CD14-positive monocyte (primary cell): Measurements from ENCODE around the gene HIVEP3. TPM values are rescaled to one million over a fixed set of nuclear protein-coding genes. Genes with fewer than 3 reads are reported as not detected.
A peak's percentile ranks its signal among the peaks of the same experiment; 100 is the strongest.

Source experiments
- DNase-seq, 3 donors: peaks; one replicate each; pipeline ENCODE4 v3.0.0-alpha.2; 2011 to 2022
- H2AFZ ChIP-seq: 2 replicates; pipeline ENCODE4 v1.6.0; 2012; ENCODE audit warnings: mild to moderate bottlenecking, low read depth, low read length, inconsistent platforms; ENCODE audit not compliant: insufficient read depth, poor library complexity, severe bottlenecking
- H3K27ac ChIP-seq, 2 donors: 1 replicate in 1 of 2; 2 replicates in 1 of 2; pipeline ENCODE4 v1.5.1; 2012 to 2013; ENCODE audit warnings: low read length in 2 of 2, control low read depth in 1 of 2, inconsistent platforms in 1 of 2, low read depth in 1 of 2, mild to moderate bottlenecking in 1 of 2
- H3K27me3 ChIP-seq, 2 donors: one replicate each; pipeline versions ENCODE4 v1.6.0 to v1.6.1; 2011 to 2013; ENCODE audit warnings: low read length in 2 of 2; ENCODE audit not compliant: control insufficient read depth in 2 of 2, insufficient read depth in 2 of 2
- H3K36me3 ChIP-seq, 2 donors: replicated peaks in 1 of 2; 1 replicate in 1 of 2; 2 replicates in 1 of 2; pipeline versions ENCODE4 v1.5.1 to v1.6.1; 2012 to 2013; ENCODE audit warnings: low read length in 2 of 2, control low read depth in 1 of 2, inconsistent platforms in 1 of 2, mild to moderate bottlenecking in 1 of 2; ENCODE audit not compliant: insufficient read depth in 2 of 2, control insufficient read depth in 1 of 2
- H3K4me1 ChIP-seq, 2 donors: 1 replicate in 1 of 2; 2 replicates in 1 of 2; pipeline versions ENCODE4 v1.5.1 to v1.6.1; 2012 to 2013; ENCODE audit warnings: low read length in 2 of 2, control low read depth in 1 of 2, inconsistent platforms in 1 of 2, mild to moderate bottlenecking in 1 of 2, moderate library complexity in 1 of 2; ENCODE audit not compliant: insufficient read depth in 2 of 2, control insufficient read depth in 1 of 2
- H3K4me2 ChIP-seq: replicated peaks from 2 replicates; pipeline ENCODE3; 2012; ENCODE audit warnings: low read length, moderate library complexity, mild to moderate bottlenecking; ENCODE audit not compliant: poor library complexity, severe bottlenecking; ENCODE audit errors: extremely low read depth
- H3K4me3 ChIP-seq, 3 experiments: fragments of 200-600 bp in 1 of 3; sonication (generic) in 1 of 3; replicated peaks in 1 of 3; 1 replicate in 2 of 3; 2 replicates in 1 of 3; pipeline ENCODE4 v1.5.1; 2011 to 2013; ENCODE audit warnings: low read length in 3 of 3, mild to moderate bottlenecking in 3 of 3, control low read depth in 2 of 3, low read depth in 2 of 3, inconsistent platforms in 1 of 3, moderate library complexity in 1 of 3
- H3K79me2 ChIP-seq: 2 replicates; pipeline ENCODE4 v1.6.0; 2012; ENCODE audit warnings: mild to moderate bottlenecking, control low read depth, inconsistent platforms, low read length, moderate library complexity; ENCODE audit not compliant: insufficient read depth
- H3K9ac ChIP-seq: 2 replicates; pipeline ENCODE4 v1.6.0; 2017; ENCODE audit warnings: low read length, mild to moderate bottlenecking; ENCODE audit not compliant: insufficient read depth, poor library complexity, severe bottlenecking
- H3K9me3 ChIP-seq, 2 donors: replicated peaks in 1 of 2; 1 replicate in 1 of 2; 2 replicates in 1 of 2; pipeline versions ENCODE4 v1.5.1 to v1.6.1; 2012 to 2013; ENCODE audit warnings: low read length in 2 of 2, control low read depth in 1 of 2; ENCODE audit not compliant: control insufficient read depth in 1 of 2, insufficient read depth in 1 of 2
- H4K20me1 ChIP-seq: 2 replicates; pipeline ENCODE4 v1.6.0; 2012; ENCODE audit warnings: mild to moderate bottlenecking, low read length, control low read depth, moderate library complexity; ENCODE audit not compliant: insufficient read depth
- H3K27ac Mint-ChIP-seq, 7 donors: one replicate each; pipeline ENCODE4 v1.8.0; 2020; ENCODE audit warnings: mild to moderate bottlenecking in 7 of 7, mixed read lengths in 7 of 7, moderate library complexity in 6 of 7, inconsistent platforms in 2 of 7
- H3K27me3 Mint-ChIP-seq, 3 donors: one replicate each; pipeline ENCODE4 v1.8.0; 2021 to 2022; ENCODE audit warnings: low read depth in 3 of 3, mild to moderate bottlenecking in 3 of 3, mixed read lengths in 3 of 3, moderate library complexity in 3 of 3, inconsistent platforms in 1 of 3
- H3K36me3 Mint-ChIP-seq, 2 donors: one replicate each; pipeline ENCODE4 v1.8.0; 2020; ENCODE audit warnings: mixed read lengths in 2 of 2, inconsistent platforms in 1 of 2, mild to moderate bottlenecking in 1 of 2
- H3K4me1 Mint-ChIP-seq: one replicate; pipeline ENCODE4 v1.8.0; 2020; ENCODE audit warnings: mild to moderate bottlenecking, mixed read lengths
- H3K4me3 Mint-ChIP-seq, 2 donors: one replicate each; pipeline ENCODE4 v1.8.0; 2020; ENCODE audit warnings: mild to moderate bottlenecking in 2 of 2, mixed read lengths in 2 of 2, moderate library complexity in 1 of 2
- H3K9me3 Mint-ChIP-seq, 7 donors: one replicate each; pipeline ENCODE4 v1.8.0; 2020 to 2022; ENCODE audit warnings: mixed read lengths in 7 of 7, mild to moderate bottlenecking in 6 of 7, moderate library complexity in 6 of 7, inconsistent platforms in 2 of 7
- WGBS: methylation state at CpG from one replicate; pipeline ENCODE4 v1.1.5; 2013; ENCODE audit warnings: missing lambda C conversion rate; ENCODE audit not compliant: insufficient coverage; 5-methylcytosine and 5-hydroxymethylcytosine counted together
- intact Hi-C, 2 donors: fragments of 100-400 bp; cut with micrococcal nuclease; formaldehyde crosslinking; loops; one replicate each; pipeline versions ENCODE4 v1.15.0 to v1.15.1; 2023
- polyA plus RNA-seq, 3 donors: library from polyadenylated mRNA; depleted of rRNA in 1 of 3; unstranded in 2 of 3; stranded (reverse) in 1 of 3; fragments of 300-500 nt in 2 of 3; fragments of >200 nt in 1 of 3; fragmentation: Illumina TruSeq in 2 of 3; gene quantifications; 1 replicate in 2 of 3; 2 replicates in 1 of 3; pipeline ENCODE4 v1.2.3, GENCODE V29; 2012 to 2021
- TF ChIP-seq, protein P1 (sequence below): fragments of 200-600 bp; IDR thresholded peaks from one replicate; pipeline ENCODE4 v1.8.0; 2022; ENCODE audit warnings: antibody characterized with exemption, mild to moderate bottlenecking

Gene HIVEP3
- polyA plus RNA-seq, 3 donors, result 1.2 to 3.7 (median 1.8) TPM

DNA sequence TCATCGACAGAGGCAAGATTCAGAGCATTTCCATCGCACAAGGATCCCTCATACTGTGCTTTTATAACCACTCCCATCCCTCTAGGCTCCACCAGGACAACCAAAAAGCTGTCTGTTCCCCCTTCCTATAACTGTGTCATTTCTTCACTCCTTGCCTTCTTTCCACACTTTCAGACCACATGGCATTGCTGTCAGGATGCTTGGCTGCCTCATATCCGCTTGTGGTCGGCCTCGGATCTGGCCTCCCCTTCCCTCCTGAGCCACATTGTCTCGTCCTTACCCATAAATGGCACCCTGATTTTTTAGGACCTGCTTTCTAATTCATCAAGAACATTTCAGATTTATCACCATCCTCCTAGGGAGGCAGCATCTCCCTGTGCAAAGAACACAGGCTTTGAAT lies 80.5 kb downstream of the HIVEP3 start:
- peaks cover 2% of the 10 kb centered on the region for H3K4me1 Mint-ChIP-seq
- H3K36me3 Mint-ChIP-seq, result no peaks in the 10 kb centered on the region
- Histone ChIP-seq H3K36me3 (no peaks in the 10 kb centered on the region), H3K27ac (no peak overlapping the region), H4K20me1 (no peaks in the 10 kb centered on the region), H3K9ac (no peak overlapping the region), H3K4me3 (no peak overlapping the region), H3K4me1 (no peaks in the 10 kb centered on the region), H3K4me2 (no peak overlapping the region), H3K27me3 (no peaks in the 10 kb centered on the region), H2AFZ (no peak overlapping the region), H3K9me3 (no peaks in the 10 kb centered on the region), H3K79me2 (no peaks in the 10 kb centered on the region)
- no peak overlapping the region for H3K27ac Mint-ChIP-seq
- peaks cover 0 to 3% (median 0%) of the 10 kb centered on the region in 3 donors for H3K27me3 Mint-ChIP-seq
- H3K4me3 Mint-ChIP-seq, result no peak overlapping the region
- WGBS, result 89% methylated on average over 6 of the region's 6 CpGs
- intact Hi-C loops, result loop anchor here in 1 of 2 donors (10.0 kb wide), 1 partner anchor 197 kb away; no protein-coding TSS in a partner anchor
- no peak for DNase-seq
- TF ChIP-seq, protein P1, sequence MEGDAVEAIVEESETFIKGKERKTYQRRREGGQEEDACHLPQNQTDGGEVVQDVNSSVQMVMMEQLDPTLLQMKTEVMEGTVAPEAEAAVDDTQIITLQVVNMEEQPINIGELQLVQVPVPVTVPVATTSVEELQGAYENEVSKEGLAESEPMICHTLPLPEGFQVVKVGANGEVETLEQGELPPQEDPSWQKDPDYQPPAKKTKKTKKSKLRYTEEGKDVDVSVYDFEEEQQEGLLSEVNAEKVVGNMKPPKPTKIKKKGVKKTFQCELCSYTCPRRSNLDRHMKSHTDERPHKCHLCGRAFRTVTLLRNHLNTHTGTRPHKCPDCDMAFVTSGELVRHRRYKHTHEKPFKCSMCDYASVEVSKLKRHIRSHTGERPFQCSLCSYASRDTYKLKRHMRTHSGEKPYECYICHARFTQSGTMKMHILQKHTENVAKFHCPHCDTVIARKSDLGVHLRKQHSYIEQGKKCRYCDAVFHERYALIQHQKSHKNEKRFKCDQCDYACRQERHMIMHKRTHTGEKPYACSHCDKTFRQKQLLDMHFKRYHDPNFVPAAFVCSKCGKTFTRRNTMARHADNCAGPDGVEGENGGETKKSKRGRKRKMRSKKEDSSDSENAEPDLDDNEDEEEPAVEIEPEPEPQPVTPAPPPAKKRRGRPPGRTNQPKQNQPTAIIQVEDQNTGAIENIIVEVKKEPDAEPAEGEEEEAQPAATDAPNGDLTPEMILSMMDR, result no peak
- H3K9me3 Mint-ChIP-seq, result no peaks in the 10 kb centered on the region

DNA sequence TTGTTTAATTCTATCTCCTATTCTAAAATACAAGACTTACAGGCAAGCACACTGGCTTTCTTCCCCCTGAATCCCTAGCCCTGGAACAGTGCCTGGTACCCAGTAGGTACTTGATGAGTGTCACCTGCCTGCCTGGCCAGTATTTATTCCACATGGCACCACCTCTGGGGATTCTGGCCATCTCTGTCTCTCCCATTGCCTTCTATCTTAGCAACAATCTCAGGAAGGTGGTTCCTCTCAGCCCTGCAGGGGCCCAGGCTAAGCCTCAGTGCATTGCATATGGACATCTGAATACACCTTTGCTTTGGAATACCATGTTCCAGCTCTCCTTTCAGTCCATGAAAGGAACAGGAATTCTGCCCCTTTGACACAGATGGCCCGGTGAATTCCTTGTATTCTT lies 81.0 kb downstream of the HIVEP3 start:
- intact Hi-C loops, result loop anchor here in 1 of 2 donors (10.0 kb wide), 1 partner anchor 197 kb away; no protein-coding TSS in a partner anchor
- Mint-ChIP-seq H3K27ac (peak overlapping the region in 1 of 7 donors; percentile 19), H3K4me3 (no peak overlapping the region), H3K27me3 (peaks cover 0 to 3% (median 1%) of the 10 kb centered on the region in 3 donors), H3K4me1 (no peaks in the 10 kb centered on the region), H3K36me3 (no peaks in the 10 kb centered on the region), H3K9me3 (no peaks in the 10 kb centered on the region)
- Histone ChIP-seq H3K4me1 (no peaks in the 10 kb centered on the region), H2AFZ (no peak overlapping the region), H4K20me1 (no peaks in the 10 kb centered on the region), H3K27ac (no peak overlapping the region), H3K4me3 (no peak overlapping the region), H3K4me2 (no peak overlapping the region), H3K9me3 (no peaks in the 10 kb centered on the region), H3K79me2 (no peaks in the 10 kb centered on the region), H3K36me3 (no peaks in the 10 kb centered on the region), H3K27me3 (no peaks in the 10 kb centered on the region), H3K9ac (no peak overlapping the region)
- TF ChIP-seq, protein P1, result no peak
- no peak for DNase-seq
- WGBS, result no CpG with 5 or more reads among the region's 1 CpG
